Smooth muscle cell (in vitro differentiated cells): ENCODE results near the gene LGR5. TPM values are rescaled to one million over a fixed set of nuclear protein-coding genes. Genes with fewer than 3 reads are reported as not detected.

ENCODE experiments used
- DNase-seq: peaks from one replicate; lab custom pipeline; 2025; ENCODE audit not compliant: unreplicated experiment; lab: John Stamatoyannopoulos, UW
- H2AFZ ChIP-seq: fragments of 200-600 bp; sonication (generic); 2 replicates; pipeline ENCODE4 v1.6.0; 2016; ENCODE audit warnings: antibody characterized with exemption, low read depth, mild to moderate bottlenecking
- H3F3A ChIP-seq: fragments of 200-600 bp; sonication (generic); 2 replicates; pipeline ENCODE4 v1.6.0; 2017; ENCODE audit warnings: antibody characterized with exemption, low read depth
- H3K27ac ChIP-seq: fragments of 200-600 bp; sonication (generic); 2 replicates; pipeline ENCODE4 v1.5.1; 2016; ENCODE audit warnings: low read depth, mild to moderate bottlenecking
- H3K27me3 ChIP-seq: fragments of 200-600 bp; sonication (generic); 2 replicates; pipeline ENCODE4 v1.6.1; 2016; ENCODE audit warnings: low read depth, mild to moderate bottlenecking
- H3K36me3 ChIP-seq: fragments of 200-600 bp; sonication (generic); 2 replicates; pipeline ENCODE4 v1.5.1; 2016; ENCODE audit warnings: low read depth
- H3K4me1 ChIP-seq: fragments of 200-600 bp; sonication (generic); 2 replicates; pipeline ENCODE4 v1.5.1; 2016; ENCODE audit warnings: low read depth
- H3K4me2 ChIP-seq: fragments of 200-600 bp; sonication (generic); 2 replicates; pipeline ENCODE4 v1.6.0; 2016; ENCODE audit warnings: mild to moderate bottlenecking
- H3K4me3 ChIP-seq: fragments of 200-600 bp; sonication (generic); 2 replicates; pipeline ENCODE4 v1.5.1; 2016; ENCODE audit warnings: mild to moderate bottlenecking
- H3K79me2 ChIP-seq: fragments of 200-600 bp; sonication (generic); 2 replicates; pipeline ENCODE4 v1.6.0; 2016; ENCODE audit warnings: low read depth, mild to moderate bottlenecking
- H3K9ac ChIP-seq: fragments of 200-600 bp; sonication (generic); 2 replicates; pipeline ENCODE4 v1.6.0; 2016; ENCODE audit warnings: low read depth
- H3K9me3 ChIP-seq: fragments of 200-600 bp; sonication (generic); replicated peaks from 2 replicates; pipeline ENCODE4 v1.5.1; 2016; ENCODE audit warnings: low read depth
- H4K20me1 ChIP-seq: fragments of 200-600 bp; sonication (generic); 2 replicates; pipeline ENCODE4 v1.6.0; 2016; ENCODE audit warnings: low read depth
- CTCF ChIP-seq: fragments of 200-600 bp; sonication (generic); IDR thresholded peaks from 2 replicates; pipeline ENCODE4 v1.5.1; 2017; ENCODE audit warnings: borderline replicate concordance, mild to moderate bottlenecking, antibody characterized with exemption; ENCODE audit not compliant: insufficient read depth, poor library complexity, severe bottlenecking
- WGBS: methylation state at CpG from one replicate; pipeline ENCODE4 v1.1.7; 2016; ENCODE audit warnings: low lambda C conversion rate; 5-methylcytosine and 5-hydroxymethylcytosine counted together
- polyA plus RNA-seq: library from polyadenylated mRNA; unstranded; fragments of >200 nt; fragmentation: Nextera tagmentation; extraction: Ambion mirVana; gene quantifications from 2 replicates; pipeline ENCODE4 v1.2.1, GENCODE V29; 2016
- total RNA-seq: library from RNA; depleted of rRNA; stranded (reverse); fragments of >200 nt; gene quantifications from 2 replicates; pipeline ENCODE4 v1.2.3, GENCODE V29; 2014

The LGR5 gene
- total and polyA plus RNA-seq, 2 experiments from 2014 or later = 0.30 to 0.54 TPM

GRCh38 chr12:71558445-71558844 is 118.8 kb downstream of the LGR5 start:
- no peaks in the 10 kb centered on the region for H4K20me1 ChIP-seq
- no peak overlapping the region for H2AFZ ChIP-seq
- H3F3A ChIP-seq = peaks cover 27% of the 10 kb centered on the region
- H3K4me1 ChIP-seq = peaks cover 3% of the 10 kb centered on the region
- H3K4me3 ChIP-seq = no peak overlapping the region
- H3K9me3 ChIP-seq = no peaks in the 10 kb centered on the region
- no peak for DNase-seq
- no peak overlapping the region for H3K9ac ChIP-seq
- 36% methylated on average over 3 of the region's 3 CpGs for WGBS
- H3K4me2 ChIP-seq = no peak overlapping the region
- H3K36me3 ChIP-seq = no peaks in the 10 kb centered on the region
- no peaks in the 10 kb centered on the region for H3K27me3 ChIP-seq
- no peaks in the 10 kb centered on the region for H3K79me2 ChIP-seq
- peak overlapping the region; percentile 3 for H3K27ac ChIP-seq
- TF ChIP-seq CTCF = no peak

GRCh38 chr12:71562676-71563595 is 123.3 kb downstream of the LGR5 start:
- H3K36me3 ChIP-seq = no peaks in the 10 kb centered on the region
- H3K4me2 ChIP-seq = no peak overlapping the region
- H4K20me1 ChIP-seq = no peaks in the 10 kb centered on the region
- no peak for TF ChIP-seq CTCF
- no peaks in the 10 kb centered on the region for H3K4me1 ChIP-seq
- H3K27me3 ChIP-seq = no peaks in the 10 kb centered on the region
- H3F3A ChIP-seq = peaks cover 4% of the 10 kb centered on the region
- 80% methylated on average over 11 of the region's 11 CpGs for WGBS
- H3K27ac ChIP-seq = no peak overlapping the region
- DNase-seq = no peak
- H3K9me3 ChIP-seq = no peaks in the 10 kb centered on the region
- no peak overlapping the region for H3K4me3 ChIP-seq
- no peak overlapping the region for H3K9ac ChIP-seq
- H3K79me2 ChIP-seq = no peaks in the 10 kb centered on the region
- H2AFZ ChIP-seq = no peak overlapping the region

GRCh38 chr12:71565535-71565934 is 125.9 kb downstream of the LGR5 start:
- H4K20me1 ChIP-seq = no peaks in the 10 kb centered on the region
- no peaks in the 10 kb centered on the region for H3K4me1 ChIP-seq
- H3K27me3 ChIP-seq = no peaks in the 10 kb centered on the region
- 36% methylated on average over 1 of the region's 1 CpG for WGBS
- H3K4me2 ChIP-seq = no peak overlapping the region
- no peak overlapping the region for H3K9ac ChIP-seq
- DNase-seq = no peak
- TF ChIP-seq CTCF = no peak
- no peaks in the 10 kb centered on the region for H3K79me2 ChIP-seq
- no peaks in the 10 kb centered on the region for H3K36me3 ChIP-seq
- H3K9me3 ChIP-seq = no peaks in the 10 kb centered on the region
- no peak overlapping the region for H3K27ac ChIP-seq
- H3F3A ChIP-seq = no peaks in the 10 kb centered on the region
- no peak overlapping the region for H3K4me3 ChIP-seq
- H2AFZ ChIP-seq = no peak overlapping the region

- DNase-seq = no peak
- no peak overlapping the region for H3K9ac ChIP-seq
- H3F3A ChIP-seq = no peaks in the 10 kb centered on the region
- no peak overlapping the region for H3K4me2 ChIP-seq
- WGBS = 16% methylated on average over 2 of the region's 2 CpGs
- no peak for TF ChIP-seq CTCF
- no peaks in the 10 kb centered on the region for H3K36me3 ChIP-seq
- H3K9me3 ChIP-seq = no peaks in the 10 kb centered on the region
- H3K4me3 ChIP-seq = no peak overlapping the region
- no peaks in the 10 kb centered on the region for H3K4me1 ChIP-seq
- no peaks in the 10 kb centered on the region for H4K20me1 ChIP-seq
- H3K27ac ChIP-seq = no peak overlapping the region
- H3K79me2 ChIP-seq = no peaks in the 10 kb centered on the region
- no peak overlapping the region for H2AFZ ChIP-seq
- no peaks in the 10 kb centered on the region for H3K27me3 ChIP-seq
Observed at GRCh38 chr12:71566655-71567054, 127.1 kb downstream of the LGR5 start.
